ENCODE measurements around the gene BSG. TPM values are rescaled to one million over a fixed set of nuclear protein-coding genes. Genes with fewer than 3 reads are reported as not detected.

Gene BSG
- total and polyA plus RNA-seq, 9 of the 15 experiments (the other 6 are each of a cell fraction or from before 2014, with no cell fraction given) = 4.6 to 495 (median 187) TPM

- TF ChIP-seq GMEB1 (CRISPR knock-in tag; IDR thresholded peaks at IDR 0.05) = no peak
- TF ChIP-seq SP1 (CRISPR knock-in tag; IDR thresholded peaks at IDR 0.05) = 0 out of 2 replicates have a peak, but pooled peaks have one; percentile 19
- no peak for TF ChIP-seq SMARCA5 (IDR thresholded peaks at IDR 0.05)
- TF ChIP-seq ZNF133 (CRISPR knock-in tag; IDR thresholded peaks at IDR 0.05) = no peak
- no peak for TF ChIP-seq TEAD2 (tag; IDR thresholded peaks at IDR 0.05)
- no peak for TF ChIP-seq ILF3 (IDR thresholded peaks at IDR 0.05; ENCODE audit: borderline replicate concordance)
- TF ChIP-seq, protein P1, sequence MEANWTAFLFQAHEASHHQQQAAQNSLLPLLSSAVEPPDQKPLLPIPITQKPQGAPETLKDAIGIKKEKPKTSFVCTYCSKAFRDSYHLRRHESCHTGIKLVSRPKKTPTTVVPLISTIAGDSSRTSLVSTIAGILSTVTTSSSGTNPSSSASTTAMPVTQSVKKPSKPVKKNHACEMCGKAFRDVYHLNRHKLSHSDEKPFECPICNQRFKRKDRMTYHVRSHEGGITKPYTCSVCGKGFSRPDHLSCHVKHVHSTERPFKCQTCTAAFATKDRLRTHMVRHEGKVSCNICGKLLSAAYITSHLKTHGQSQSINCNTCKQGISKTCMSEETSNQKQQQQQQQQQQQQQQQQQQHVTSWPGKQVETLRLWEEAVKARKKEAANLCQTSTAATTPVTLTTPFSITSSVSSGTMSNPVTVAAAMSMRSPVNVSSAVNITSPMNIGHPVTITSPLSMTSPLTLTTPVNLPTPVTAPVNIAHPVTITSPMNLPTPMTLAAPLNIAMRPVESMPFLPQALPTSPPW (CRISPR knock-in tag; IDR thresholded peaks at IDR 0.05) = no peak
- TF ChIP-seq NR1H2 (CRISPR knock-in tag; IDR thresholded peaks at IDR 0.05) = no peak
- TF ChIP-seq GABPA (tag; conservative IDR thresholded peaks at IDR 0.05; ENCODE audit: low read depth) = 0 out of 2 replicates have a peak, but pooled peaks have one; percentile 23
- no peak for TF ChIP-seq NFIX (CRISPR knock-in tag; IDR thresholded peaks at IDR 0.05; ENCODE audit: low read depth)
- TF ChIP-seq ATF6 (CRISPR knock-in tag; IDR thresholded peaks at IDR 0.05) = no peak
- TF ChIP-seq TSC22D4 (tag; IDR thresholded peaks at IDR 0.05) = no peak
- TF ChIP-seq, protein P2, sequence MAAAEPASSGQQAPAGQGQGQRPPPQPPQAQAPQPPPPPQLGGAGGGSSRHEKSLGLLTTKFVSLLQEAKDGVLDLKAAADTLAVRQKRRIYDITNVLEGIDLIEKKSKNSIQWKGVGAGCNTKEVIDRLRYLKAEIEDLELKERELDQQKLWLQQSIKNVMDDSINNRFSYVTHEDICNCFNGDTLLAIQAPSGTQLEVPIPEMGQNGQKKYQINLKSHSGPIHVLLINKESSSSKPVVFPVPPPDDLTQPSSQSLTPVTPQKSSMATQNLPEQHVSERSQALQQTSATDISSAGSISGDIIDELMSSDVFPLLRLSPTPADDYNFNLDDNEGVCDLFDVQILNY (CRISPR knock-in tag; IDR thresholded peaks at IDR 0.05) = no peak
- TF ChIP-seq, protein P3, sequence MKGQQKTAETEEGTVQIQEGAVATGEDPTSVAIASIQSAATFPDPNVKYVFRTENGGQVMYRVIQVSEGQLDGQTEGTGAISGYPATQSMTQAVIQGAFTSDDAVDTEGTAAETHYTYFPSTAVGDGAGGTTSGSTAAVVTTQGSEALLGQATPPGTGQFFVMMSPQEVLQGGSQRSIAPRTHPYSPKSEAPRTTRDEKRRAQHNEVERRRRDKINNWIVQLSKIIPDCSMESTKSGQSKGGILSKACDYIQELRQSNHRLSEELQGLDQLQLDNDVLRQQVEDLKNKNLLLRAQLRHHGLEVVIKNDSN (CRISPR knock-in tag; IDR thresholded peaks at IDR 0.05) = no peak
- no peak for TF ChIP-seq ELK1 (CRISPR knock-in tag; IDR thresholded peaks at IDR 0.05)
- TF ChIP-seq ZNF740 (CRISPR knock-in tag; IDR thresholded peaks at IDR 0.05) = 0 out of 2 replicates have a peak, but pooled peaks have one; percentile 29
- TF ChIP-seq ZNF740 (tag; IDR thresholded peaks at IDR 0.05) = no peak
- TF ChIP-seq RBFOX2 (IDR thresholded peaks at IDR 0.05; ENCODE audit: low read depth, low read length) = peak; percentile 48; the same call in 1 of the 2 replicates
- no peak for TF ChIP-seq FUS (optimal IDR thresholded peaks at IDR 0.05; ENCODE audit: low read depth, low read length)
These were observed 28.3 kb upstream of the BSG start, which contains the start of gene GZMM (continued) for GRCh38 chr19:543910-544608.
